ENCODE measurements around the gene C2.
"Not testable (repeated sequence)": the region's sequence is repeated elsewhere in the genome, so short reads cannot be mapped to it uniquely, and the experiment has no call there.

The C2 gene

GRCh38 chr6:31979238-31979898 lies 51.9 kb downstream of the C2 start:
- DNase-seq (ENCODE audit: low spot score) = no peak

- DNase-seq (ENCODE audit: low spot score) = not testable (repeated sequence)
Measured at GRCh38 chr6:31980195-31980876, 52.8 kb downstream of the C2 start.

- DNase-seq (ENCODE audit: low spot score) = not testable (repeated sequence)
Measured at GRCh38 chr6:31980998-31981397, 53.5 kb downstream of the C2 start.

GRCh38 chr6:31981744-31982143 lies 54.2 kb downstream of the C2 start, which contains the start of gene C4A:
Gene C4A (plus strand): TSS chr6:31982057. CDS start chr6:31982108, 51 bp downstream.
- not testable (repeated sequence) for DNase-seq (ENCODE audit: low spot score)

GRCh38 chr6:31989363-31989762 lies 61.8 kb downstream of the C2 start:
- DNase-seq (ENCODE audit: low spot score) = not testable (repeated sequence)

- DNase-seq (ENCODE audit: low spot score) = not testable (repeated sequence)
Measured at GRCh38 chr6:31994421-31994820, 66.9 kb downstream of the C2 start.

Measured in ecto neural progenitor cell (in vitro differentiated cells).